GM21723 (cell line): ENCODE measurements around the gene TXNRD1.
"Not testable (repeated sequence)": the region's sequence is repeated elsewhere in the genome, so short reads cannot be mapped to it uniquely, and the experiment has no call there.

Experiments
- ATAC-seq: cut with Tn5 transposase; IDR thresholded peaks from one replicate; pipeline ENCODE4 v1.9.1; 2021; ENCODE audit warnings: mild to moderate bottlenecking, moderate library complexity; ENCODE audit not compliant: unreplicated experiment

TXNRD1 gene

DNA sequence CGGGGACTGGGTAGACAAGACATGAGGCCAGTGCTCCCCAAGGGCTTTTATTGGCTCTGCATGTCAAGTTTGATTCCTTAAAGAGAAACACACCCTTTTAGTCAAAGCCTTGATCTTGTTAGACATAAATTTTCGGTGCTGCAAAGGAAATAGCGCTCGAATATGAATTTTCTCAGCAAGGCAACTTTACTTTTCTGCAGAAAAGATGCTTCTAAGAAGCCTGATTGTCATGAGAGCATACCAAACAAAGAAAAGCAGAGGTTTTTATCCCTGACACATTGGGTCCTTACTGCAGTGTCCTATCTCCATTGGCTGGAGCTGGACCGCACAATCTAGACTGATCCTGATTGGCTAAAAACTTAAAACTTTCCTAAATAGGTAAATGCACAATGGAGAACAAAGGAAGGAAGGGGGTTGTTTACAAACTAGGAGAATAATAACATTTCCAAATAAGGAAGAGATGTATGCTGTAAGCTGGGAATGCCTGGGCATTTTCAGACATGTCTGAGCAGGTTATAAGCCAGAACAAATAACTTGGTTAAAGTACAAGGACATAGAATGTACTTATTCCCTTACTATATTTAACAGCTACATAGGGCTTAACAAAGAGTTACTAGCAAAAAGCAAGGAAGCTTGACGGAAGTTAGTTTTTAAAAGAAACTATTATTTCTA lies 17.2 kb downstream of the TXNRD1 start:
- no peak for ATAC-seq

DNA sequence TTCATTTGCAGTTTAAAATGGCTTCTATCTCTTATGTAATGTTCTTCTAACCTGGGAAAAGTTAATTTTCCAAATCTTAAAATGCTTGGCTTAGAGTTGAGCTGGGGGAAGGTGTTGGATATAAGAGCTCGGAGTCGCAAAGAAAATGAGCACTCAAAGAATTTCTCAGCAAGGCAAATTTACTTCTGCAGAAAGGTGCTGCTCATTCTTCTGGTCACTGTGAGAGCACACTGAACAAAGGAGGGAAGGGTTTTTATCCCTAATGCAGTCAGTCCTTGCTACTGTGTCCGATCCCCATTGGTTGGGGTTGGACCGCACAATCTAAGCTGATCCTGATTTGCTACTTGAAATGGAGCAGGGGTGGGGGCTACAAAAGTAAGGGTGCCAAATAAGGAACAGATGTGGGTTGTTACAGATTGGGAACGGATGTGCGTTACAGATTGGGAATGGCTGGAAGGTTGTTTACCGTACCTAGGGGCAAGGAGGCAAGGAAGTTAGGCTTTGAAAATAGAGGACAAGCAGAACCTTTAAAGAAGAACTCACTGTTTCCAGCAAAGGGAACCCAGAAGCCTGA lies 19.4 kb downstream of the TXNRD1 start:
- no peak for ATAC-seq

DNA sequence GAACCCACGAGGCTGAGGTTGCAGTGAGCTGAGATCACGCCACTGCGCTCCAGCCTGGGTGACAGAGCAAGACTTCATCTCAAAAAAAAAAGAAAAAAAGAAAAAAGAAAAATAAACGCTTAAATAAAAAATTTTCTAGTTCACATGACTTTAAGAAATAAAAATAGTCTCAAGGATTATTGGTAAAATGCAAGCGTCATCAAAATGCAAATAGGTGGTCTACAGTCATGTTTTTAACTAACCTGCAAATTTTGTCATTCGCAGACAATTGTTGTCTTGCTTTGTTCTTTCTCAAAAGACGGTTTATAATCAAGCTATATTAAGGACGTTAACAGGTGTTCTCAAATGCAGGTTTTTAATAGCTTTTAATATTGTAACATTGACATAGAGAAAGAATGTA lies 22.4 kb downstream of the TXNRD1 start:
- ATAC-seq: no peak

DNA sequence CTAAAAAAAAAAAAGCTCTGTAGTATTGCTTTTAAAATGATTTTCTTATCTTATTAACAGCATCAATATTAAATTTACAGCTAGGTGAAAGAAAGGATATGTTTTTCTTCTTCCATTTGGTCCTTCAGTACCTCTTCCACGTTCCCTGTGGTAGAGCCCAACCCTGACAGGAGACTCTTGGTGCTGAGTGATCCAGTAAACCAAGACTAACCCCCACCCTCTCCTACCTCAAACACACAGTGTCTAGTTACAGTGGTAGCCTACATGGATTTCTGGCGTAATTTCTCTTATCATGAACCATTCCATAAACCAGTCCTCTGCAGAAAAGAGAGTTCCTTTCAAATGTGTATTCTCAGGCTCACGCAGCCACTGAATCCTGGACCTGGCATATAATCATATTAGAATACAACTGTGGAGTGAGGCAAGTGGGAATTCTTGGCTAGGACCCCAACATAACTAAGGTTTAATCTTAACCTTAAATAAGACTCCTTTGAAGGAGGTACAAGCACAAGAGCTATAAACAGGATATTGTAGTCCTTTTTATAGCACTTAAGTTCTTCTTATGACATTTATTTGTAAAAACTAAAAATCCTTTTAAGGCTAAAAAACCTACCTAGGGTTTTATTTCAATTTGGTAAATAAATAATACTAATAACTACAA lies 27.1 kb downstream of the TXNRD1 start:
- ATAC-seq: no peak

DNA sequence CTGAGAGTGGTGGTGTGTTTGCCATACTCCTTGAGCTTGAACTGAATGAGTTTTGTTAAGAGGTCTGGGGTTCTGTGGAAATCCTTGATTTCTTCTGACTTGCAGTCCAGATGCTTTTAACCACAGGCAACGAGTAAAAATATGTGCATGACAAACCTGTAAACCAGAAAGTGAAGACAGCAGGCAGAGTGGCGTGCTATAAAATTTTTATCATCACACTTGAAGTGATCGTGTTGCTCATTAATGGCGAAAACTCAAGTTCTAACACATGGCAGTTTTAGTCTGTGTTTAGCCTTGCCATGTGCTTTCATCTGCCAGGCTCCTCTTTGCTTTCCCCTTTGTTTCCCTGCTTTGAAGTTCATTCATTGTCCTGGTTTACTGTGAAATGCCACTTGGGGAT lies 28.0 kb downstream of the TXNRD1 start:
- no peak for ATAC-seq

DNA sequence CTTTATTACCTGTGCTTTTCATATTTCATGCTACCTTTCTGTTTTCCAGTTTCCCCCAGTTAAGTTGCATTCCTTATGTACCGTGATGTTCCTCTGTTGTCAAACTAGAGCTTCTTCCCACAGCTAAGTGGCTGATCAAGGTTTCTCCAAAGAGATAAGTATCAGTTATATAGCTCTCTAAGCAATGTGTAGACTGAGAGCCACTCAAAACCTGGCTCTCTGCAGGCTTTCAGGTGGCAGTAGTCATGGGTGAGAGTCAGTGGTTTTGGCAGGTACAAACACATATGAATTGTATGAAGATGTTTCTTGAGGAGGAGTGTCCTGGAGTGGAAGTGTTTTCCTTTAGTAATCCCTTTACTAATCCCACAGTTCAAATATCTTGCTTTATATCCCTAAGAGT lies 28.4 kb downstream of the TXNRD1 start:
- no peak for ATAC-seq

DNA sequence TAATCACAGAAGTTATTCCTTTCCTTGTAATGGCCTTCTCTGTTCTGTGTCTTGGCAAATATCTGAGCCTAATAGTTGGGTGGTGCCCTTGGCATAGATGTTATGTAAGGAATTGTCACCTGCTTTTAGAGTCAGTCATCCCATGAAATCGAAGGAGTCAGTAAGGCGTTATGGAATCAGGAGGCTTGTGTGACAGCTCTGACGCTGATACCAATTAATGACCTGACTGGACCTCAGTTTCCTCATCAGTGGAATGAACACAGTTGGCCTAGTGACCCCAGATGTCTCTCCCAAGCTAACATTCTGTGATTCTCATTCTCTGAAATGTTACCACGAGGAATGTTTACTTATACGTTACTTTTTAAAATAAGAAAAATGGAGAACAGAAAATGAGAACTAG lies 32.1 kb downstream of the TXNRD1 start:
- ATAC-seq: no peak

DNA sequence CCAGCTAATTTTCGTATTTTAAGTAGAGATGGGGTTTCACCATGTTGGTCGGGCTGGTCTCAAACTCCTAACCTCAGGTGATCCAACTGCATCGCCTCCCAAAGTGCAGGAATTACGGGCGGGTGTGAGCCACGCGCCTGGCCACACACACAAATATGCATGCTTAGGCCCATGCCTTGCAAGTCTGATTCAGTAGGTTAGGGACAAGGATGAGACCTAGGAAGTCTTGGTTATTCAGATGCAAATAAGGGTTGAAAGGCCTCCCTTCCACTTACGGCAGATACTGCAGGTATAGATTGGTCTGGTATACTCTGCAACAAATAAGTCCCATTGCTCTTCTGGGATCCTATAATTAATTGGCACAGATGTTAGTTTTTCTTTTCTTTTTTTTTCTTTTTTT lies 32.9 kb downstream of the TXNRD1 start:
- ATAC-seq: no peak

DNA sequence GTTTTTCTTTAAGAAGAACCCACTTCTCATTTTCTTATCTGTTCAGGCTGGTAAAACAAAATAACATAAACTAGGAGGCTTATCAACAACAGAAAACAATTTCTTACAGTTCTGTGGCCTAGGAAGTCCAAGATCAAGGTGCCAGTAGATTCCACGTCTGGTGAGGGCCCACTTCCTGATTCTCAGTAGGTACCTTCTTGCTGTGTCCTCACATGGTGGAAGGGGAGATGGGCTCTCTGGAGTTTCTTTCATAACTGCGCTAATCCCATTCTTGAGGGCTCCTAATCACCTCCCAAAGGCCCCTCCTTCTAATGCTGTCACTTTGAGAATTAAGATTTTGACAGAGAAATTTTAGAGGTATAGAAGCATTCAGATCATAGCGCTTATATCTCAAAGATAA lies 33.4 kb downstream of the TXNRD1 start:
- ATAC-seq: no peak

DNA sequence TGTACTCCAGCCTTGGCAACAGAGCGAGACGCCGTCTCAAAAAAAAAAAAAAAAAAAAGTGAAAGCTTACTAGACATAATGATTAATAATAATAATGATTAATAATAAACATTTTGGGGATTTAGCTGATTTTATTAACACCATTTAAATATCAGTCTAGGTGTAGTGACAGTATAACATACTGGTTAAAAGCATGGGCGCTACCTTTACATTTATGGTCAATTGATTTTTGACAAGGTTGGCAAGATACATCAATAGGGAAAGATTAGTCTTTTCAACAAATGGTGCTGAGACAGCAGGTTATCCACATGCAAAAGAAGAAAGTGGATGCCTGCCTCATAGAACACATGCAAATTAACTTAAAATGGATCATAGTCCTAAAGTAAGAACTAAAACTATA lies 34.3 kb downstream of the TXNRD1 start:
- ATAC-seq: no peak

DNA sequence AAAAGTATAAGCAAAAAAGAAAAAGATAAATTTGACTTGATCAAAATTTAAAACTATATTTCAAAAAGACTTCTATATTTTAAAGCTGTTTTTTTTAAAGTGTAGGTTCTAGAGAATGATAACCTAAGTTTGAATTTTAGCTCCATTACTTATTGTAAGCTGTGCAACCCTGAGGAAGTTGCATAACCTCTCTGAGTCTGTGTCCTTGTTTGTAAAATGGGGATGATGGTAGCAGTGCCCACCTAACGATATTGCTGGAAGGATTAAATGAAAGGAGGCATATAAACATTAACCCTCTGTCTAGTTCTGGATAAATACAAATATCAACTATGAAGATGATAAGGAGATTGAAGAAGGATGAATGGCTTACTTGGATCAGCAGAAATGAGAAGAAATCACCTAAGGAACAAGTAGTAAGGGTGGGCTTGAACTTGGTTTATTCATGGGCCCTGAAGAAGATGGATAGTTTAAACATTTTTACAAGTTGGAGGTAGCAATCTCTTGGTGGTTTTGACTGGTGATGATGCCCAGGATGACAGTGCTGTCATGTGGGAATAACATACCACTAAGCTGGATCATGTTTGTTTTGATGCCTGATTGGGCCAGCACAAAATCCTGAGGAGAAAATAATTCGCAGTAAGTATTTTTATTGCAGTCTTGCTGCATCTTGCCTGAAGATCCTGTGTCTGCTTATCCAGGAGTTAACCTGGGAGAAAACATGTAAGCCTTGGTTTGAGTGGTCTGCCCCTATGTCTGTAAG lies 35.0 kb downstream of the TXNRD1 start:
- no peak for ATAC-seq

DNA sequence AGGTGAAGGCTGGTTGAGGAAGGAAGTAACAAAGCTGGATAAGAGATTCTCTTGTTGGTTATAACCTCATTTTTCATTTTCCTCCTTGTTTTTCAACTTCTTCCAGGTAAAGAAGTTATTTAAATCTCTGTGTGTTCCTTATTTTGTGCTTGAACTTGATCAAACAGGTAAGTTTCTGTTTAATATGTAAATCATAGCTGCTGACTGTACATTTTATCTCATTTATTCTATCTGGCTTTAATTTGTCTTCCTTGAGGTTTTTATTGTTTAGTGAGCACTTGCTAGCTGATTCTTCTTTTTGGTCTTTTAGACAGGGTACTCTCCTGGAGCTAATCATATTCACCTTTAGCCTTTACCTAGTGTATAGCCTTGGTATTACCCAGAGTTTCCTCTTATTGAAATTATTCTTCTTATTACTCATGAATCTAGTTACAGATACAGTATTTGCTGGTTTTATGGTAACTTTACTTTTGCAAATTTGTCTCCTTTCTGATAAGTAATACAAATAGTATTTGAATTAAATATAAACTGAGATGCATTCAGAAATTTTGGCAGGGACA lies 42.4 kb downstream of the TXNRD1 start:
- no peak for ATAC-seq

DNA sequence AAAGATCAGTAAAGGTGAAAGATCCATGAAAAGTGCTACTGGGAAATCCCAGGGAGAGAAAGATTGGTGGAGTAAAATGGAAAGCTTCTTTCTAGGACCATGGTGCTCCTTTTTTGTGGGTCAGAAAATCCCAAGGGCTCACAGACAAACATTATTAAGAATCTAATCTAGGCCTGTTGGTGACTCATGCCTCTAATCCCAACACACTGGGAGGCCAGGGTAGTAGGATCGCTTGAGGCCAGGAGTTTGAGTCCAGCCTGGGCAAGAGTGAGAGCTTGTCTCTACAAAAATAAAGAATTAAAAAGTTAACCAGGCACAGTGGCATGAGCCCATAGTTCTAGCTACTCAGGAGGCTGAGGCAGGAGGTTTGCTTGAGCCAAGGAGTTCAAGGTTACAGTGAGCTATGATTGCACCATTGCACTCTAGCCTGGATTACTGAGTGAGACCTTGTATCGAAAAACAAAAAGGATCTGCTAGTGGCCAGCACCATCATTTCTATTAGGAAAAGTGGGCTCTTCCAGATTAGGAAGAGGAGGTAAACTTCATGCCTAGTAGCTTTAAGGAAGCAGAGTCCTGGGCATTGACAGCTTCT lies 43.0 kb downstream of the TXNRD1 start:
- no peak for ATAC-seq

DNA sequence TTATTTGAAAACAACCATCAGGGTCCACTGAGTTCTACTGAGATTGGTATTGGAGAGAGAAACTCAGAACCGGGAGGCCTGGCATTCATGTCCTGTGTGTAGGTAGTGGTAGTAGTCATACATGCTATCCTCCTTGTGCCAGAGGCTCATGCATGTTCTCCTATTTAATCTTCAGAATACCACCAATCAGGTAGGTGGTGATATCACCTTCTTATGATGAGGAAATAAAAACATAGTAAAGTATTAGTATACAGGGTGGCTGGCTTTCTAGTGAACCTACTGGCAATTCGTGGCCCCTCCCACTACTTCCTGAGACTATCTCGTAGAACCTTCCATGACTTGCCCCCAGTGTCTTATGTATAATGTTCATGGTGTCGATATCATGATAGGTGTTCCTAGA lies 47.4 kb downstream of the TXNRD1 start:
- no peak for ATAC-seq

DNA sequence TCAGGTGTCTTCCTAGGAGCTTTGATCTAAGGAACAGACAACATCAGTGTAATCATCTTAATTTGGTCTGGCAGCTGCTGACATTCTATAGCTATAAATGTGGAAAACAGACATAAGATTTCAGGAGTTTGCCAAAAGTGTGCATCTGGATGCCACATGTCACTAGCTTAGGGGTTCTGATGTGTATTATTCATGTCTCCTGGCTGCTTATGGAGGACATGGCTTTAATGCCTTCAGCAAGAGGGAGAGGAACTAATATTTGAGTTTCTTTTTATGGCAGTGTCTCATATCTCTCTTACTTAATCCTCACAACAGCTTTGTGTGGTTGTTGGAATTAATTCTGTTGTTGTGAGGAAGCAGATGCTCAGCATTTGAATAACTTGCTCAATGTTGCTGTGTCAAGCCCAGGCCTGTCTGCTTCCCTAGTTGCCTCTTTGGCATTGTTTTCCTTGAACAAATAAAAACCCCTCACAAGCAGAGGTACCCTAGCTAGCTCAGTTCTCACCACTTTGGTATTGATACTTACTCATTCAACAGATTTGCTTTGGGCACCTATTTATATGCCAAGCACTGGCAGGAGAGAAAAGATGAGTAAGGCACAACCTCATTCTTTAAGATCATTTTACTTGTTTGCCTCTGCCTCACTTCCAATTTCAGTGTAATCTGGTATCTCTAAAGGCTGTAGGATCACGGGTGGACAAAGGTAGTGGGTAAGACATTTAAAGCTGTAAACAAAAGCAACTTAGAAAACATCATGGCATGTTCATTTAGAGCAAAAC lies 48.2 kb downstream of the TXNRD1 start:
- no peak for ATAC-seq

DNA sequence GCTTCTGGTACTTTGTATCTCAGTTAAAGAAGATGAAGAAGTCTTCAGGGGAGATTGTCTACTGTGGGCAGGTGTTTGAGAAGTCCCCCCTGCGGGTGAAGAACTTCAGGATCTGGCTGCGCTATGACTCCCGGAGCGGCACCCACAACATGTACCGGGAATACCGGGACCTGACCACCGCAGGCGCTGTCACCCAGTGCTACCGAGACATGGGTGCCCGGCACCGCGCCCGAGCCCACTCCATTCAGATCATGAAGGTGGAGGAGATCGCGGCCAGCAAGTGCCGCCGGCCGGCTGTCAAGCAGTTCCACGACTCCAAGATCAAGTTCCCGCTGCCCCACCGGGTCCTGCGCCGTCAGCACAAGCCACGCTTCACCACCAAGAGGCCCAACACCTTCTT lies 49.9 kb downstream of the TXNRD1 start:
- not testable (repeated sequence) for ATAC-seq

DNA sequence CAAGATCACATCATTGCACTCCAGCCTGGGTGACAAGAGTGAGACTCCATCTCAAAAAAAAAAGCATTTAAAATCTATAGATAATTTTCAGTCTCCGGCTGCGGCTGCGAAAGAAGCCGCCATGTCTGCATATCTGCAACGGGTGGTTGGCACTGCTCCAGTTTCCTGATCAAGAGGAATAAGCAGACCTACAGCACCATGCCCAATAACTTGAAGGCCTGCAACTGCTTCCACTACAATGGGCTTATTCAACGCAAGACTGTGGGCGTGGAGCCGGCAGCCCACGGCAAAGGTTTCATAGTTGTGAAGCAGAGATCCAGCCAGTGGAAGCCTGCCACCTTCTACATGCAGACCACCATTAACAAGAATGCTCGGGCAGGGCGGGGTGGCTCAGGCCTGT lies 57.4 kb downstream of the TXNRD1 start:
- ATAC-seq: no peak

DNA sequence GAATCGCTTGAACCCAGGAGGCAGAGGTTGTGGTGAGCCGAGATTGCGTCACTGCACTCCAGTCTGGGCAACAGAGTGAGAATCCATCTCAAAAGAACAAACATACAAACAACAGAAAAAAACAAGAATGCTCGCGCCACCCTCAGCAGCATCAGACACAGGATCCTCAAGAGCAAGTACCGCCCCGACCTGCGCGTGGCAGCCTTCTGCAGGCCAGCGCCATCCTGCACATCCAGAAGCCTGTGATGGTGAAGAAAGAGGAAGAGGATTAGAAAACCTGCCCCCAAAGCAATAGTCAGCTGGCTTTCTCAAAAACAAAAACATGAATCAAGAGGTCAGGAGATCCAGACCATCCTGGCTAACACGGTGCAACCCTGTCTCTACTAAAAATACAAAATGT lies 57.9 kb downstream of the TXNRD1 start:
- no peak for ATAC-seq

DNA sequence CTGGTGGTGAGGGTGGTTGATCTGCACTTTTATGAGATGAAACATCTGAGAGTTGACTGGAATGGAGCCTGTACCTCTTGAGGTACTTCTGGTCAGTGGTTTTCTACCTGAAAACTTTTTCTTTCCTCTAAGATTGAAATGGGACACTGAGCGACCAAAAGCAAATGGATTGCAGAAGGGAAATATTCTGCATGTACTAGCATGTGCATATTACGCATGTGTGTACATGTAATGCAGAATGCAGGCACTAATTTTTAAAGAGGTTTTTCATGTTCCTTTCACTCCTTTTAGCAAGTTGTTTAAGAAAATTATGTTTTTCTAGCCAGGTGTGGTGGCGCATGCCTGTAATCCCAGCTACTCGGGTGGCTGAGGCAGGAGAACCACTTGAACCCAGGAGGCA lies 59.2 kb downstream of the TXNRD1 start:
- no peak for ATAC-seq

DNA sequence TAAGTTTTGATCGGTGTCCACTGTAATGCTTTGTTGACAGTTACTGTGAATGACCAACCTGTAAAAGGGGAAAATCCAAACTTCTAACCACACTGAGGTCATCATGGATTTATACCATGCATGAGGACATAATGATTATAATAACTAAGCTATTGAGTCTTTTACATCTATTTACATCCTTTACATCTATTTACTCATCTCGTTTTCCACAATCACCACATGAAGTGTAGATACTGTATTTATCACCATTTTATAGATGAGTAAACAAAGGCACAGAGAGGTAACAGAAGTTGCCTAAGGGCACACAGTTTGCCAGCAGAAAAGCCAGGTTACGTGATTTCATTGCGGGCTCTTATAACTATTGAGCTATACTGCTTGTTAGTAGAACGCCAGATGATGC lies 60.1 kb downstream of the TXNRD1 start:
- no peak for ATAC-seq
